ENCODE measurements around the gene SPOP.
"Not testable (repeated sequence)": the region's sequence is repeated elsewhere in the genome, so short reads cannot be mapped to it uniquely, and the experiment has no call there.

SPOP gene

GRCh38 chr17:49646391-49647255 is 31.3 kb downstream of the SPOP start:
- DNase-seq = no peak

- not testable (repeated sequence) for DNase-seq
Observed at GRCh38 chr17:49646056-49646390, 31.9 kb downstream of the SPOP start.

GRCh38 chr17:49645654-49646053 is 32.2 kb downstream of the SPOP start:
- DNase-seq = no peak

DNA sequence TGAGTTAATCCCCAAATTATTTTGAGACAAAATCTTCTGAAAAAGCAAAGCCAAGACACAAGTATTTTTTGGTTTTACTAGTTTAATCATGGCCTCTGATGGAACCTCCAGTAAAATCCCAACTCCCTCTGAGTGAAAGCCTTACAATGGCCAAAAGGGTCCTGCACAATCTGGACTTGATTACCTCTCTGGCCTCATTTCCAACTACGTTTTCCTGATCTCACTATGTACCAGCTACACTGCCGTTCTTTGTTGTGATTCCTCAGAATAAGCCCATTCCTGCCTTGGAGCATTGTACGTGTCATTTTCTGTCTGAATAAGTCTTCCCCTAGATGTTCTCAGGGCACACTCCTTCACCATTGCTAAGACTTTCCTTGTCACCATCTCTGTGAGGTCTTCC is 37.3 kb downstream of the SPOP start:
- DNase-seq = no peak

GRCh38 chr17:49638818-49639217 is 39.1 kb downstream of the SPOP start:
- no peak for DNase-seq

DNA sequence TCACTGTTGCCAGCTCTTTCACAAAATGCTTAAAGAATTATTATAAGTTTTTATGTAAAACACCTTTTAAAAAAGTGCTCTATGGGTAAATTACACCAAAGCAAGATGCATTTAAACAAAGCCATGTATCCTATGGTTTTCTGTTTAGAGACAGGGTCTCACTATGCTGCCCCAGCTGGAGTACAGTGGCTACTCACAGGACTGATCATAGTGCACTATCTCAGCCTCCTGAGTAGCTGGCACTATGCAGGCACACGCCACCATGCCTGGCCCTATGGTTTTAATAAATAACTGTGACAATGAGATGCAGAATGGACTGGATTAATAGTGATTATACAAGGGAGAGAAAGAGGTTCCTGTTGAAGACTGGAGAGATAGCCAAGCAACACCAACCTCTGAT is 40.2 kb downstream of the SPOP start:
- no peak for DNase-seq

- no peak for DNase-seq
Observed at GRCh38 chr17:49637050-49637449, 40.8 kb downstream of the SPOP start.

DNA sequence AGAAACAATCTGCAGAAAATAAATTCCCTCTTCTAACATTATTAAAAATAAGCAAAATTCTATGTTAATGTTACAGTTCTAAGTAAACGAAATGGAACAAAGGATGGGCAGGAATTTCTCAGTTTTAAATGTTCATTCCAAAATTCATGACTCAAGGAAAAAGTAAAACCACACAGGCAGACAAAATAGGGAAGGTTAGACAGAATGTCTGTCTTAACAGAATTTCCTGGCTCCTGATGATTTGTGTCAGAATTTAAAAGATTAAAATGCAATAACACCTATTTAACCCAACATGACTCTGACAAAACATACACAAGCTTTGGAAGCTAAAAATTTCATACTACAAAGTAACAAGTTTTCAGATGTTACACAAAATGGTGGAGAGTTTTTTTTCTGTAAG is 42.8 kb downstream of the SPOP start:
- no peak for DNase-seq

DNA sequence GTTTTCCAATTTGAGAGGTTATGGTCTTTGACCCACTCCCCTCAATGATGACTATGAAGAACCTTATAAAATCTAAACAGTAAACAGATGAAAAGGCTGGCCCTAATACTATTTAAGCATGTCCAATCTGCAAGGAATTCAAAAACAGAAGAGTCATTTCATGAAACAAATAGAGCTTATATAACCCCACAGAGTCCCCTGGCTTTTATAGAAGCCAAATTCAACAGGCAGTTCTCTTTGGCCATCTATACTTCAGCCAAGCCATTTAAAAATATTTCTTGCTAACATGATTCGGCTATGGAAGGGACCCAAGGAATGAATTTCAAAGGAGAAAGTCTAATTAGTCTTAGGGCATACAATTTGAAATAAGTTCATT is 43.4 kb downstream of the SPOP start:
- DNase-seq = no peak

DNA sequence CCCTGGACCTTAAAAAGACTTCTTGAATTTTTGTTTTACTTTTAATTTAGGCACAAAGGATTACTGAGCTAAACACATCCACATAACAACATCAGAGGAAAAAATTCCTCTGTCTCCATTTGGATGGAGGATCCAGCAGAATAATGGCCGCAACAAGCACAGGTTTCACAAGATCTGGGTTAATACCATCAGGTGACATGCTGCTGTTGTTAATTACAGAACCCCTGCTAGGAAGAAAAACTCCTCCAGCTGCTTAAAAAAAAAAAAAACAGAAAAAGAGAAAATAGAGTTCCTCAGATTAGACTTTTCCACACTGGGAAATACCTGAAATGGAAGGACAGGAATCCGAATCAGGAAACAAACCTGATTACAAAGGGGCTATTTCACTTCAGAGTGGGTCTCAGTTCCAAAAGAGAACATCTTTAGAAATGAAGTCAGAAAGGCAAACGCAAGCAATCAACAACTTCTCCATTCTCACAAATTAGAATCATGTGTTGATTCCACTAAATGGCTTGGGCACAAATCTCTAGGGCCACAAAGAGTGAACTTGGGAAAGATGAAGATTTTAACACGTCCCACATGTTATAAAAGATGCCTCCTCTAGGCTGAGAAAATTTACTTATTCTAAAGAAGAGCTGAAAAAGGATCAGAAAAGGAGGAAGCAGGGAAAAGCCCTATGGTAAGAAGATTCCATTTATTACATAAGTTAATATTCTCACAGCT is 44.0 kb downstream of the SPOP start:
- no peak for DNase-seq

DNA sequence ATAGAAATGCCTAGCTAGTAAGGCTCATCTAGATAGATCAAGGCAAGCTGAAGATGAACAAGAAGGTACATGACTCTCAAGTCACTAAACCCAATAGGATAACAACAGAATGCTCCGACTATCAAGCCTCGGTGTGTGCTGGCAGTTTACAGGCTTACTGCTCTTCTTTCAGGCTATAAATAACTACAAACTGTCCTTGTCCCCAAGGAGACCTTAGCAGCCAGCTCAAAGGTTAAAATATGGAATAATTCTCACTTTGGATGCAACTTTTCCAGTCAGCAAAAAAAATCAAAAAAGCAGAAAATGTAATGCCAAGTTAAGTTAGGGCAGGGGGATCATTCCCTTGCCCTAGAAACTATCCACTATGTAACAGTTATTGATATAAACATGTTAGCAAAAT is 44.6 kb downstream of the SPOP start:
- no peak for DNase-seq

GRCh38 chr17:49632201-49632600 is 45.7 kb downstream of the SPOP start:
- DNase-seq = no peak

- DNase-seq = no peak
Observed at GRCh38 chr17:49631496-49631895, 46.4 kb downstream of the SPOP start.

DNA sequence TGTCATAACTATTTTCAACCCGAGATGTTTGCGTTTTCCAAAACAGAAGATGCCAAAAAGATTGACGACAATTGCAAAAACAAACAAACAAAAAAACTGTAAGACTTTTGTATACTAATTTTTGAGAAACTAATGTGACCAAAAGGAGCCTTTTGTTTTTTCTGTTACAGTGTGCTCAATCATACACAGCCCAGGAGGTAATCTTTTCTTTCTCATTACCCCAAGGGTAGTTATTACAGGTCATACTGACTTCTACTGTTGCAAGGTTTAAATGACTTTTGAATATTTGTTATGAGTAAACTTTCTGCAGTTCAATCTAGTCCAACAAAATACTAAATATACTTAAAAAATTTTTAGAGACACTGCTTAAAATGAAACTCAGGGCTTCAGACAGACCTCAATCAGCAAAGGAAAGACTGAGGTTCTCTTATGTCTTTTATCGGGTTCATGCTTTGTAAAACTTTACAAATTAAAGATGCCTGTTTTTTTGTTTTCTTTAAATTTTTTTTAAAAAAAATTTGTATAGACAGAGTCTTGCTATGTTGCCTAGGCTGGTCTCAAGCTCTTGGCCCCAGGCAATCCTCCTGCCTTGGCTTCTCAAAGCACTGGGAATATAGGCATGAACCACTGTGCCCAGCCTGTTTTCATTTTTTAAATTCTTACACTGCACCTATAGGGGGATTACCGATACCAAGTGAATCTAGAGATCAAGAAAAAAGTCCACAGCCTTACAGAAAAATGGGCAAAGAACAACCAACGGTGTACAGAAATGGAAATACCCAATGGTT is 47.6 kb downstream of the SPOP start:
- no peak for DNase-seq

GRCh38 chr17:49629447-49629846 is 48.5 kb downstream of the SPOP start:
- no peak for DNase-seq

DNA sequence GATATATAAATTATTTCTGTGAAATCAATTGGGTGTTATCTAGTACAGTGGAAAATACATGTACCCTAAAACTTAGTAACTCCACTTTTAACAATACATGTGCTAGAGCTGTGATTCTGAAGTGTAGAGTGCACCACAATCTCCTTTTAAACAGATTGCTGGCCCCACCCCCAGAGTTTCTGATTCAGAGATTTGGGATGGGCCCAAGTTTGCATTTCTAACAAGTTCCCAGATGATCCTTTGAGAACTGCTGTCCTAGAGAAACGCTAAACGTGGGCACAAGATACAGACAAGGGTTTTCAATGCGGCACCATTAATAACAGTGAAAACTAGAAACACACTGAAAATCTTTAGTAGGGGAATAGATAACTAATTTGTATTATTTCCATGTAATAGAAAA is 53.0 kb downstream of the SPOP start:
- DNase-seq = no peak

DNA sequence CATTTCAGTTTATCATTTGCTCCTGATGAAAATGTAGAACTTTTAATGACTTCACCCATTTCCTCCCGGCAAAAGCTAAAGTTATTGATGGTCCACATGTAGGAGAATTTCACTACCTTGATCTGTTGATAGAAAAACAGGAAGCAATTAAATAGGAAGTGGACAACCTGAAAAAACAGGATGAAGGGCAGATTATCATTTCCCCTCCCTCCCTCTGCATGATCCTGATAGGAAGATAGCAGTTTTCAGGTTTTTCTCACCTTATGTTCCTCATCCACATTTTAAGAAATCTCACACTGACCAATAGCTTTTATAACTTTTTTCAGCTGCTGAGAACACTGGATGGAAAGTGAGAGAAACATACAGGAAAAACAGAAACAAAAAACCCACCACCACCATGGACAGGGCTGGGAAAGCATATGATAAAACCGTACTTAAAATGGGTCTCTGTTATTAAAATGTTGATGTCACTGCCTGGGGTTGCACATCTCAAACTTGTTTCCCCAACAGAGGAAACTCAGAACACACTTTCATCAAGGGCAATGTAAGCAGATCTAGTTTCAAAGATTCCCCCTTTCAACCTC is 55.9 kb downstream of the SPOP start:
- no peak for DNase-seq

DNA sequence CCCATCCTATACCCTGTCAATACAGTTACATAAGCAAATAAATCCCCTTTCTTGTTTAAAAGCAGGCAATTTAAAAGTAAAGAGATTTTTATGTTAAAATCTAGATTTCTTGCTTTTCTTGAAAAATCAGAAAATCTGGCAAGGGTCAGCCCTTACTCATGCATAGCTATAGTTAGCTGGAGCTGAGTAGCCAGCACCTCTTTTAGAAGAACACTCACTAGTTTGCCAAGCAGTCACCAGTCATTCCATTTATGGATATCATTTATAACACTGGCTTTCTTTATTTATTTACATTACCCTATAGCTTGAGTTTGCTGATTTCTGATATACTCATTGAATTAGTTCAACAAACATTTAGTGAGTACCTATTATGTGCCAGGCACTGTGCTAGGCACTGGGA is 56.5 kb downstream of the SPOP start:
- DNase-seq = no peak

DNA sequence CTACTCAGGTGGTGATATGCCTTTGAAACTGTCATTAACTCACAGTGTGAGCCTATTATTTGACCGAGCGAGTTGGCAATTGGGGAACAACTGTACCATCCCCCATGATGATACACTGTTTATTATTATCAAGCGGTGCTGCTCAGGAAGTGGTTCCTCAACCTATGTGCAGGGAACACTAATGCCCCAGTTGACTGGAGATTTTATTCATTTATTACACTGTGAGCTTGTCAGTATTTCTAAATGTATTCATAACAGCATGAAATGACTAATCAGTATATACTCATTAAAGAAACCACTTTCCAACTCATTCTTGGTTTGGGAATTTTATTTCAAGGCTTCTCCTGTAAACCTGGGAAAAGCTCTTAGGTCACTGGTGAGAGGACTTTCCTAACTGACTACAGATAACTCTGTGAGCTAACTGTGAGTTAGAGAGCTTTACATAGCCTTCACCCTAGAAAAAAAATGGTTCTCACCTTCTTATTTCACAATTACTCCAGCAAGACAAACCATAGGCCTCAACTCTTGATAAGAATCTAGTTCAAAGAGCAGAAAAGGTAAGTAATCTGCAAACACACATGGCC is 59.8 kb downstream of the SPOP start:
- DNase-seq = no peak

- peak; percentile 70 for DNase-seq
Observed at GRCh38 chr17:49616601-49617131, 61.2 kb downstream of the SPOP start.

DNA sequence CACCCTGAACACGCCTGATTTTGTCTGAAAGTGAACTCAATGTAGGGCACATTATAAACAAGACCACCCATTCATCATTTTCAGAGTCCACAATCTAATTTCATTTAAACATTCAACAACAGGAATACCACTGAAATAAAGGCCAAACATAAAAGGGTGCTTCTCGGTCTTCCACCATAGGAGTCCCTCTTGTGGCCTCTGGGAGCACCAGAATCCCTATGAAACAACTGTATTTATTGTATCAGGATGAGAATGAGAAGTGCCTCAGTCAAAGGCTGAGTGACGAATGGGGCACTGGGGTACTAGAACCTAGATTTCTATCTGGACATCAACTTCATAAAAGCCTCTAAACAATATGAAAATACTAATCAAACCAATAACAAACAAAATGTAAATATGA is 61.8 kb downstream of the SPOP start:
- no peak for DNase-seq

DNA sequence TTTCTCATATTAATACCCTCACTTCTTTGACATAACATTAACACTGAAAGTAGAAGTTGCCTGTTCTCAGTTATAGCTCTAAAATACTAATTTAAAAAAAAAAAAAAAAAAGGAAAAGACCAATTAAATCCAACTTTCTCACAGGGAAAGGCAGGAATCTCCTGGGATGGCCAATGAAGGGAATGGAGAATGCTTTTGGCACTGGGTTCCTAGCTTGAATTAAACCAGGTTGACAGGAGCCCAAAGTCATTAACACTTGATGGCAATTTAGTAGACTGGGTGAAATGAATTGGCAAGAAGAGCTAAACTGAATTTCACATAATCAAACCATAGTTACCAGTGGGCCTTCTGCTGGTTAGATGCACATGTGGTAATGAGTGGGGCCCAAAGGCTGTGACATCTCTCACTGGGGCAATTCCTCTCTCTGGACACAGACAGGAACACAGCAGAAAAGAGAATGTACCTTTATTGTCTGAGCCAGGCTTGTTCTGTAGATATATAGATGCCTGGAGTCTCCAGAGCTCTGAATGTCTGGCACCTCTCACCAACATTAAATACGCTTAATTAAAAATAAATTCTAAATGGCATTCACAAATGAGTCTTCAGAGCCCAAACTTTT is 64.6 kb downstream of the SPOP start:
- no peak for DNase-seq

Measured in right forelimb (tissue), 1 donor.